Inflammatory macrophage treated with lipopolysaccharide for 4 hours (primary cell): ENCODE measurements around the gene FXR1.
A peak's percentile ranks its signal among the peaks of the same experiment; 100 is the strongest.
"Not testable (repeated sequence)": the region's sequence is repeated elsewhere in the genome, so short reads cannot be mapped to it uniquely, and the experiment has no call there.

Experiments used
- DNase-seq: peaks from one replicate; pipeline ENCODE4 v3.0.0-alpha.2; 2020

FXR1 gene

GRCh38 chr3:180912304-180913296 lies at the start of gene FXR1:
FXR1 (plus strand) TSS chr3:180912670; CDS start chr3:180912686, 16 bp downstream.
- peak; percentile 87 for DNase-seq

- DNase-seq = no peak
Measured at GRCh38 chr3:180870008-180870699, 42.3 kb upstream of the FXR1 start.

- no peak for DNase-seq
Measured at GRCh38 chr3:180871901-180872300, 40.6 kb upstream of the FXR1 start.

- not testable (repeated sequence) for DNase-seq
Measured at GRCh38 chr3:180872430-180872829, 40.0 kb upstream of the FXR1 start.

- no peak for DNase-seq
Measured at GRCh38 chr3:180875124-180875698, 37.3 kb upstream of the FXR1 start.

- no peak for DNase-seq
Measured at GRCh38 chr3:180881065-180881801, 31.2 kb upstream of the FXR1 start.

GRCh38 chr3:180882115-180882514 lies 30.4 kb upstream of the FXR1 start:
- DNase-seq = no peak

- DNase-seq = no peak
Measured at GRCh38 chr3:180888992-180889560, 23.4 kb upstream of the FXR1 start.

- no peak for DNase-seq
Measured at GRCh38 chr3:180898572-180898971, 13.9 kb upstream of the FXR1 start.

- no peak for DNase-seq
Measured at GRCh38 chr3:180909369-180910127, 2.9 kb upstream of the FXR1 start.

- DNase-seq = no peak
Measured at GRCh38 chr3:180910823-180911222, 1.6 kb upstream of the FXR1 start.

GRCh38 chr3:180911876-180912303 lies 580 bp upstream of the FXR1 start:
- DNase-seq = no peak

GRCh38 chr3:180913581-180914404 lies 1.3 kb downstream of the FXR1 start:
- DNase-seq = no peak

GRCh38 chr3:180918542-180918941 lies 6.1 kb downstream of the FXR1 start:
- DNase-seq = no peak

GRCh38 chr3:180922242-180922641 lies 9.8 kb downstream of the FXR1 start:
- no peak for DNase-seq

- DNase-seq = no peak
Measured at GRCh38 chr3:180923561-180923960, 11.1 kb downstream of the FXR1 start.

GRCh38 chr3:180926526-180926925 lies 14.1 kb downstream of the FXR1 start:
- no peak for DNase-seq

GRCh38 chr3:180929376-180929775 lies 16.9 kb downstream of the FXR1 start:
- no peak for DNase-seq

GRCh38 chr3:180930526-180930925 lies 18.1 kb downstream of the FXR1 start:
- no peak for DNase-seq

GRCh38 chr3:180932819-180933218 lies 20.3 kb downstream of the FXR1 start:
- DNase-seq = no peak

- DNase-seq = no peak
Measured at GRCh38 chr3:180934638-180935037, 22.2 kb downstream of the FXR1 start.
